Adipose tissue (tissue), 3 donors: Measurements from ENCODE around the gene ACSM5. TPM values are rescaled to one million over a fixed set of nuclear protein-coding genes. Genes with fewer than 3 reads are reported as not detected.
"Not testable (repeated sequence)": the region's sequence is repeated elsewhere in the genome, so short reads cannot be mapped to it uniquely, and the experiment has no call there.

Source experiments
- H3K27ac ChIP-seq: one replicate; pipeline ENCODE4 v1.5.1; 2013; ENCODE audit warnings: low read depth, low read length
- WGBS, 3 donors: extraction: QIAGEN DNeasy Blood & Tissue Kit; methylation state at CpG; one replicate each; pipeline ENCODE4 v1.1.7; 2013; 5-methylcytosine and 5-hydroxymethylcytosine counted together
- polyA plus RNA-seq, 3 donors: library from polyadenylated mRNA; stranded (reverse); fragments of 200-250 nt; gene quantifications; one replicate each; pipeline ENCODE4 v1.2.3, GENCODE V29; 2013
- donor health status: healthy with polysubstance abuse.
- donor health status: Bipolar disorder and iron deficiency.
- donor health status: healthy.

The ACSM5 gene
- polyA plus RNA-seq, 3 donors: 4.4 to 27.9 (median 16.9) TPM

GRCh38 chr16:20430948-20431347 is 21.6 kb downstream of the ACSM5 start:
- 74 to 81% (median 78%) methylated on average over 11 of the region's 11 CpGs for WGBS, 3 donors
- H3K27ac ChIP-seq: no peak overlapping the region

- 75% methylated on average over 1 of the region's 2 CpGs; no CpG with 5 or more reads in 1 of the 3 donors for WGBS, 3 donors
- not testable (repeated sequence) for H3K27ac ChIP-seq
Observed at GRCh38 chr16:20438950-20439349, 29.6 kb downstream of the ACSM5 start.

- 19 to 74% (median 44%) methylated on average over 3 of the region's 3 CpGs for whole genome bisulfite sequencing, 3 donors
- not testable (repeated sequence) for H3K27ac ChIP-seq
Observed at GRCh38 chr16:20439820-20440231, 30.5 kb downstream of the ACSM5 start.

- WGBS, 3 donors: 64 to 74% (median 71%) methylated on average over 1 of the region's 1 CpG
- H3K27ac ChIP-seq: not testable (repeated sequence)
Observed at GRCh38 chr16:20440731-20441130, 31.4 kb downstream of the ACSM5 start.

GRCh38 chr16:20441191-20441590 is 31.9 kb downstream of the ACSM5 start:
- no peak overlapping the region for H3K27ac ChIP-seq
- WGBS, 3 donors: 45 to 59% (median 50%) methylated on average over 3 of the region's 3 CpGs

GRCh38 chr16:20441859-20442258 is 32.5 kb downstream of the ACSM5 start:
- 89 to 92% (median 92%) methylated on average over 2 to 3 of the region's 4 CpGs for WGBS, 3 donors
- H3K27ac ChIP-seq: not testable (repeated sequence)

- WGBS, 3 donors: no CpG with 5 or more reads among the region's 3 CpGs
- H3K27ac ChIP-seq: not testable (repeated sequence)
Observed at GRCh38 chr16:20446652-20447393, 37.5 kb downstream of the ACSM5 start.

- not testable (repeated sequence) for H3K27ac ChIP-seq
- WGBS, 3 donors: 40 to 78% (median 46%) methylated on average over 1 of the region's 1 CpG
Observed at GRCh38 chr16:20451364-20451763, 42.0 kb downstream of the ACSM5 start, which contains the start of gene ACSM2A. Gene ACSM2A (plus strand): TSS chr16:20451521. CDS start chr16:20460115, 8,594 bp downstream.

- H3K27ac ChIP-seq: not testable (repeated sequence)
- WGBS, 3 donors: 74 to 89% (median 81%) methylated on average over 4 of the region's 5 CpGs
Observed at GRCh38 chr16:20453633-20454032, 44.3 kb downstream of the ACSM5 start.

GRCh38 chr16:20459227-20459626 is 49.9 kb downstream of the ACSM5 start:
- not testable (repeated sequence) for H3K27ac ChIP-seq
- WGBS, 3 donors: 91 to 98% (median 92%) methylated on average over 2 of the region's 2 CpGs

- not testable (repeated sequence) for H3K27ac ChIP-seq
- WGBS, 3 donors: 77 to 94% (median 88%) methylated on average over 1 to 3 of the region's 4 CpGs
Observed at GRCh38 chr16:20460313-20460712, 51.0 kb downstream of the ACSM5 start.

GRCh38 chr16:20468954-20469353 is 59.6 kb downstream of the ACSM5 start:
- H3K27ac ChIP-seq: not testable (repeated sequence)

- H3K27ac ChIP-seq: not testable (repeated sequence)
- WGBS, 3 donors: 92 to 98% (median 95%) methylated on average over 2 of the region's 2 CpGs
Observed at GRCh38 chr16:20469930-20470329, 60.6 kb downstream of the ACSM5 start.

GRCh38 chr16:20470732-20471131 is 61.4 kb downstream of the ACSM5 start:
- 79 to 87% (median 86%) methylated on average over 1 of the region's 1 CpG for WGBS, 3 donors

GRCh38 chr16:20477188-20477744 is 67.9 kb downstream of the ACSM5 start:
- not testable (repeated sequence) for H3K27ac ChIP-seq
- 0 to 13% (median 11%) methylated on average over 1 to 2 of the region's 2 CpGs for WGBS, 3 donors

More at GRCh38 chr16:20470732-20471131, 61.4 kb downstream of the ACSM5 start:
- not testable (repeated sequence) for H3K27ac ChIP-seq

- H3K27ac ChIP-seq: not testable (repeated sequence)
- WGBS, 3 donors: 22 to 80% methylated on average over 1 of the region's 1 CpG; no CpG with 5 or more reads in 1 of the 3 donors
Observed at GRCh38 chr16:20483989-20484388, 74.7 kb downstream of the ACSM5 start.

- WGBS, 3 donors: 71 to 81% (median 73%) methylated on average over 1 of the region's 1 CpG
- no peak overlapping the region for H3K27ac ChIP-seq
Observed at GRCh38 chr16:20484726-20485125, 75.4 kb downstream of the ACSM5 start.

GRCh38 chr16:20485408-20485807 is 76.1 kb downstream of the ACSM5 start:
- no peak overlapping the region for H3K27ac ChIP-seq
- 50 to 80% (median 77%) methylated on average over 1 of the region's 1 CpG for WGBS, 3 donors
